Aorta (tissue), 5 donors: ENCODE measurements around the gene TNN. TPM values are rescaled to one million over a fixed set of nuclear protein-coding genes. Genes with fewer than 3 reads are reported as not detected.

ENCODE experiments used
- ATAC-seq: fragments of 200-7000 bp; cut with Tn5 transposase; one replicate; pipeline ENCODE4 v1.9.1; 2022; ENCODE audit warnings: moderate library complexity; ENCODE audit not compliant: low FRiP score
- DNase-seq, 2 donors: peaks; one replicate each; pipeline ENCODE4 v3.0.0-alpha.2; 2020
- H3K27ac ChIP-seq, 2 donors: one replicate each; pipeline ENCODE4 v1.5.1; 2013; ENCODE audit warnings: low read length in 2 of 2, mild to moderate bottlenecking in 2 of 2, moderate library complexity in 2 of 2, control low read depth in 1 of 2, inconsistent platforms in 1 of 2, low read depth in 1 of 2
- H3K27me3 ChIP-seq, 2 donors: one replicate each; pipeline ENCODE4 v1.6.1; 2013; ENCODE audit warnings: control low read depth in 1 of 2, low read length in 1 of 2, mild to moderate bottlenecking in 1 of 2, moderate library complexity in 1 of 2; ENCODE audit not compliant: insufficient read depth in 2 of 2, control insufficient read depth in 1 of 2
- H3K36me3 ChIP-seq, 2 donors: one replicate each; pipeline ENCODE4 v1.6.1; 2013; ENCODE audit warnings: control low read depth in 1 of 2, low read length in 1 of 2, mild to moderate bottlenecking in 1 of 2; ENCODE audit not compliant: insufficient read depth in 2 of 2, control insufficient read depth in 1 of 2
- H3K4me1 ChIP-seq, 2 donors: one replicate each; pipeline ENCODE4 v1.6.1; 2013; ENCODE audit warnings: low read length in 2 of 2, control low read depth in 1 of 2, mild to moderate bottlenecking in 1 of 2, moderate library complexity in 1 of 2; ENCODE audit not compliant: insufficient read depth in 2 of 2, control insufficient read depth in 1 of 2
- H3K4me3 ChIP-seq, 2 donors: one replicate each; pipeline ENCODE4 v1.5.1; 2013; ENCODE audit warnings: low read length in 2 of 2, control low read depth in 1 of 2, mild to moderate bottlenecking in 1 of 2
- H3K9me3 ChIP-seq: one replicate; pipeline ENCODE4 v1.6.1; 2013; ENCODE audit warnings: mild to moderate bottlenecking, low read length; ENCODE audit not compliant: control insufficient read depth
- WGBS, 2 donors: extraction: QIAGEN DNeasy Blood & Tissue Kit; methylation state at CpG; one replicate each; pipeline ENCODE4 v1.1.7; 2013; 5-methylcytosine and 5-hydroxymethylcytosine counted together
- intact Hi-C, 2 donors: fragments of 100-400 bp; cut with DNase I; formaldehyde crosslinking; loops; one replicate each; pipeline versions ENCODE4 v1.14.2 to v1.15.0; 2022
- polyA plus RNA-seq, 2 donors: library from polyadenylated mRNA; stranded (reverse); fragments of 200-250 nt; gene quantifications; one replicate each; pipeline ENCODE4 v1.2.3, GENCODE V29; 2013
- total RNA-seq, 2 donors: library from RNA; stranded (reverse); fragmentation: NEBNext Ultra II Directional; extraction: Animal tissue kit (Norgen Biotek cat#: 25700); gene quantifications; one replicate each; pipeline ENCODE4 v1.2.1, GENCODE V29; 2021
- donor health status: healthy with polysubstance abuse.
- donor health status: Bipolar disorder and iron deficiency.
- donor health status: DM: no; HTN: no; CAD: no.
- donor health status: DM: no; HTN: no; CAD: no.
- donor health status: DM: yes; HTN: yes; CAD: no.

The TNN gene
- total and polyA plus RNA-seq, 4 donors = 0.25 to 0.30 TPM; not detected in 2

DNA sequence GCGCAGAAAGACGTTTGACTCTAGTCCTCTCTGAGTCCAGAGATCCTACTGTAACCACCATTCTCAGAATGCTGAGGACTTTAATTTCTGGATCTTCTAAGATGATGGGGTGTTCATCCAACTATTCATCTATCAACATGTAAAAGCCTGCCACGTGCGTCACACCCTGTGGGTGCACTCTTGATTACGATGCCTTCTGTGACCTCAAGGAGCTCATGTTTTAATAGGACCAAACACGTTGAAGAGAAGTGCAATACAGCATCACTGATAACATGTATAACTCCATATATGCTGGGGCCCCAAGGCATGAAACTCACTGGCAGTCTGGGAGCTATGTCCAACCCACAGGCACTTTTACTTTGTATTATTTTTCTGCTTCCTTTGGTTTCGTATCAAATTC lies 105.9 kb downstream of the TNN start:
- intact Hi-C loops = no loop called here
- no peak for DNase-seq

DNA sequence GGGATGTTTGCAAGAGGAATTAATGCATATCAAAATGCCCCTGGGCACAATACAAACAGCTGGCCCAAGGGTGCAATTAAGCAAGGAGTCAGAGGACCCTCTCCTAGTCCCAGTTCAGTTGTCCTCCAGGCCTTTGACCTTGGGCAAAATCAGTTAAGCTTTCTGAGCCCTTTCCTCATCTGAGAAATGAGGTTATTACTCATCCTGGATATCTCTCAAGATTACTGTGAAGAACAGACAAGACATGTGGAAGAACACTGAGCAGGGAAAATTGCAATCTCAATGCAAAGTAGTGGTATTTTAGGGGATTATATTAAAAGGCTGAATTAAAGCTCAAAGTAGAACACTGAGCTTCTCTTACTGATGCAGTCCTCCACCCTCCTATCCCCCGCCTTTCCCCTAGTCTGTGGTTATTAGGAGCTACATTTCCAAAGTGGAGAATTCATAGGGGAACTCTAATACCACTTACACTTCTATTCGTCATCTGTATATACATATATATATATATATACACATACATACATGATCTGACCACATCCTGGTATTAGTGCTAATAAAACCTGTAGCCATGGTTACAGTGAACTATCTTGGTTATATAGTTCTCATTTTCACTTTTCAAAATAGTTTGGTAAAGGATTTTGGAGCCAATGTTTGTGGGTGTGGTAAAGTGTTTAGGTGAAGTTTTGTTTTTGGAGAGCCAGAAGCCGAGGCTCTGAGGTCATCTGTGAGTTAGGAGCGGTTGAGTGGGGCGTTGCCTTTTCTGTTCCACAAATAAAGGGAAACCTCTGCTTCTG lies 106.9 kb downstream of the TNN start:
- H3K4me3 ChIP-seq = no peak overlapping the region
- ATAC-seq (no peak), DNase-seq (no peak)
- intact Hi-C loops = no loop called here
- WGBS, 2 donors = 91 to 93% methylated on average over 5 of the region's 5 CpGs
- H3K27me3 ChIP-seq = no peaks in the 10 kb centered on the region
- no peaks in the 10 kb centered on the region for H3K9me3 ChIP-seq
- peaks cover 0 to 2% of the 10 kb centered on the region in 2 donors for H3K4me1 ChIP-seq
- no peak overlapping the region for H3K27ac ChIP-seq
- H3K36me3 ChIP-seq = peaks cover 0 to 5% of the 10 kb centered on the region in 2 donors

More for the DNA sequence above, 105.9 kb downstream of the TNN start:
- WGBS, 2 donors = 87 to 89% methylated on average over 7 of the region's 7 CpGs
- ATAC-seq = no peak
- Histone ChIP-seq H3K27me3 (no peaks in the 10 kb centered on the region), H3K4me3 (no peak overlapping the region), H3K4me1 (peaks cover 0 to 2% of the 10 kb centered on the region in 2 donors), H3K27ac (no peak overlapping the region), H3K9me3 (no peaks in the 10 kb centered on the region), H3K36me3 (peaks cover 0 to 5% of the 10 kb centered on the region in 2 donors)

DNA sequence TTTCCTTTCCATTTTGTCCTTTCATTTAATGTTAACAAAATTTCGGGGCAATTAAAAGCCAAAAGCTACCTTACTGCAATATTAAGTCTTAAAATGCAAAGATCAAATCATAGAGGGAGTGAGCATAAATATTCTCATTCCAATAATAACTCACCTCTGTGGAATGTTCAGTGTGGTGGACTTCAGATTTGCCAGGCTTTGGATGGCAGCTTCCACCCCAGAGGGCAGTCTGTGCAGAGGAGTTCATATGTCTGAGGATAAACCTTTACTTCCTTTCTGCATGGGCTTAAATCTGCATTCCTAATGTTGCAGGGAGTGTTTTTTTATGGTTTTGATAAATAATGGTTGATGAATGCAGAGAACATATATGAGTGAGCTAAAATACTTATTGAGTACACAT lies 108.6 kb downstream of the TNN start:
- ATAC-seq = no peak

DNA sequence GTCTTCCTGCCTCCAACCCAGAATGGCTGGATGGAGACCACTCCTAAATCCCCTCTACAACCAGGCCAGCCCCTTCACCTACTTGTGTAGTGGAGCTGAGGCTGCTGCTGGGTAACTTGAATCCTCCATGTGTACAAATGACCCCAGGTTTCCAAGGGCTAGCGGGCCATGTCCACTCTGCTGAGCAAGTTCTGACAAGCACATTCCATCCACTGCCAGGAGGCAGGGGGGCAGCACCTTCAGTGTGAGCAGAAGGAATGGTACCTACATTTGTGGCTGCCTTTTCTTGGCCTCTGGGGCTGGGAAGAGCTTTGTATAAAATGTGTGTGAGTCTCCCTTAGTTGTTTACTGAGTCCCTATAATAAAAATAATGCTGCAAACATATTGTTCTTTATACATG lies 110.4 kb downstream of the TNN start:
- ATAC-seq (no peak), DNase-seq (no peak)
- H3K27ac ChIP-seq = no peak overlapping the region
- no peaks in the 10 kb centered on the region for H3K27me3 ChIP-seq
- intact Hi-C loops = no loop called here
- peaks cover 0 to 5% of the 10 kb centered on the region in 2 donors for H3K36me3 ChIP-seq
- H3K4me1 ChIP-seq = peaks cover 0 to 6% of the 10 kb centered on the region in 2 donors
- H3K9me3 ChIP-seq = no peaks in the 10 kb centered on the region
- WGBS, 2 donors = 95 to 96% methylated on average over 1 of the region's 1 CpG
- H3K4me3 ChIP-seq = no peak overlapping the region

More for the DNA sequence above, 108.6 kb downstream of the TNN start:
- no peaks in the 10 kb centered on the region for H3K27me3 ChIP-seq
- intact Hi-C loops = no loop called here
- DNase-seq = no peak
- peaks cover 0 to 5% of the 10 kb centered on the region in 2 donors for H3K36me3 ChIP-seq
- WGBS, 2 donors = 98 to 99% methylated on average over 1 of the region's 1 CpG
- peaks cover 0 to 6% of the 10 kb centered on the region in 2 donors for H3K4me1 ChIP-seq
- H3K4me3 ChIP-seq = no peak overlapping the region
- no peaks in the 10 kb centered on the region for H3K9me3 ChIP-seq
- no peak overlapping the region for H3K27ac ChIP-seq

DNA sequence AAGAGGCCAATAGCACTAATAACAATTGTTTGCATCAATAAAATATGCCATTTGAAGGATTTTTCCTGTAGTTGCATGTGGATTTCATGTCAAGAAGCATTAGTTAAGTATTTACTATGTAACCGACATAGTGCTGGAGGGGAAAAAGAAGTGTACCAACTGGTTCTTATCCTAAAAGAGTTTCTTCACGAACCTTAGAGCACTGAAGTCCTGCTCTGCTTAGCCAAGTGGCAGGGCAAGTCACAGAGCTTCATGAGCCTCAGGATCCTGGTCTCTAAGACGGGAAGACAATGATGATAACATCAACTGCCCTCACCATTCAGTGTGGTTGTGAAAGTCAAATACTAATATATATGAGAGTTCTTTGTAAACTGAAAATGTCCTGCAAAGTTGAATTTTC lies 110.8 kb downstream of the TNN start:
- H3K4me1 ChIP-seq = peaks cover 0 to 6% of the 10 kb centered on the region in 2 donors
- peaks cover 0 to 5% of the 10 kb centered on the region in 2 donors for H3K36me3 ChIP-seq
- no peaks in the 10 kb centered on the region for H3K27me3 ChIP-seq
- intact Hi-C loops = no loop called here
- no peak for DNase-seq
- H3K27ac ChIP-seq = no peak overlapping the region
- no peak overlapping the region for H3K4me3 ChIP-seq
- no peak for ATAC-seq
- WGBS, 2 donors = 90 to 92% methylated on average over 3 of the region's 3 CpGs
- H3K9me3 ChIP-seq = no peaks in the 10 kb centered on the region

DNA sequence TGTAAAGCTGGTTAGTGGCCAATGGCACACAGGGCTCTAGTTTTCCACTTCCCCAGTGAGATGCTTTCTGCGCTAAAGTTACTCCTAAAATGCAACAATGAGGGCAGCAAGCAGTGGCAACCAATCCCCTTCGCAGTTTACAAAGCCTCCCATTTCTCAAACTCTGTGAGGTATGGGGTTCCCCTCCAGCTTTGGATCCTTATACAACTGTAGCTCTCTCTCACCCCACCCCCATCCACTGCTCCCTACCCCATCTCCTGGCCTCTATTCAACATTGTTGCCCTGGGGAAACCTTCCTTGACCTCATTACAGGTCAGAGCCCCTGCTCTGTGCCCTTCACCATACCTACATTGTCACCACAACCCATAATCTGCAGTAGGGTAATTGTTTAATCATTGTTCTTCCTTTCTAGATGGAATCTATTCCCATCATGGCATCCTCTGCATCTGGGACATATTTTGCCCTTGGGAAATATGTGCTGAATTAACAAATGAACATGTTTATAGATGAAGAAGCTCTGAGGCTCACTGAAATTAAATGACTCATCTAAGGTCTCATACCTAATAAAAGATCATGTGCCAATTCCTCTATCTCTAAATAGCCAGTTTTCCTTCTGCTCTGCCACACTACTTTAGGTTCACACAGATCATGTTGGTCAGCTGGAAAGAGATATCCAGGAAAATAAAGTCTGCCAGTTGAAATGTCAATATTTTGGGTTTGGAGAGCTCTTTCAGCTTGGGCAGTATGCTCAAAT lies 112.4 kb downstream of the TNN start:
- Histone ChIP-seq H3K9me3 (no peaks in the 10 kb centered on the region), H3K36me3 (peaks cover 0 to 5% of the 10 kb centered on the region in 2 donors), H3K4me1 (peaks cover 0 to 6% of the 10 kb centered on the region in 2 donors), H3K27ac (no peak overlapping the region), H3K4me3 (no peak overlapping the region), H3K27me3 (no peaks in the 10 kb centered on the region)
- intact Hi-C loops = no loop called here
- DNase-seq (no peak), ATAC-seq (no peak)
- 97 to 98% methylated on average over 2 of the region's 2 CpGs for WGBS, 2 donors

DNA sequence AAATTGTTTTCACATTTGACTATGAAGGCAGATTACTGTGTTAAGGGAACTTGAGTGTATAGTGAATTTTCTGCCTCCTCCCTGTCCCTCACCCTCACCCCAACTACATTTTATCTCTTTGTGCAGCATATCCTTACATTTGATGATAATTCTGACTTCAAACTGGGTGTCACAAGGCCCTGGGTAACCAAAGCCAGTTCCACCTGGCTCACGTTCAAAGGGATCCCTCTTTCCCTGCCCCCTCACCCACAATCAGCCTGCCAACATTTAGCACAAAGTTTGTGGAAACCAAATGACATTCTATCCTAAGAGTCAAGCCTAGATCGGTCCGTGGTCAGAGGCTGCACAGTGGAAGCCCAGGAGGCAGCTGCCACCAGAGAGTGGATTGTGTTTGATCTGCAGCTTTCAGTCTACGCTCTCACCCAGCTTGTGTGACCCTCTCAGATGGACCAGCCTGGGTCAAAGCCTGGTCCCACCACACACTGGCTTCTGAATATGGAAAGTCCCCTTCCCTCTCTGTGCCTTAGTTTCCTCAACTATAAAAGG lies 114.6 kb downstream of the TNN start:
- no peaks in the 10 kb centered on the region for H3K9me3 ChIP-seq
- DNase-seq (no peak), ATAC-seq (no peak)
- H3K27me3 ChIP-seq = no peaks in the 10 kb centered on the region
- H3K27ac ChIP-seq = no peak overlapping the region
- no peaks in the 10 kb centered on the region for H3K36me3 ChIP-seq
- H3K4me3 ChIP-seq = no peak overlapping the region
- intact Hi-C loops = no loop called here
- H3K4me1 ChIP-seq = peaks cover 0 to 4% of the 10 kb centered on the region in 2 donors
- WGBS, 2 donors = 86 to 89% methylated on average over 4 of the region's 4 CpGs

DNA sequence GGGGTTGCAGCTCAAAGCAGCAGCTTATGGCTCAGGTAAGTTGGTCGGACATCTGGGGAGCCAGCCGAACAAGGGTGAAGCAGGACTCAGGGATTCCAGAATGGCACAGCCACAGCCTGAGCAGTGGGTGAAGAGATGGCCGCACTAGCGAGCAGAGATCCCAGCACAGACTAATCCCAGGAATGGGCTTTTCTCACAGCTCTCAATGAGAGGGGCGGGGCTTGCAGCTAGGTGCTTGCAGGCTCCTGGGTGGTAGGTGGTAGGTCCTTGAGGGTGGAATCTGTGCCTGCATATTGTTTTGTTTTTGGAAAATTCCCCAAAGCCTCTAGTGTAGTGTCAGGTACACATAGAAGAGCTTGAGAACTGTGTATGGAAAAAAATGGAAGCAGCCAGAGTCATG lies 116.0 kb downstream of the TNN start:
- Histone ChIP-seq H3K36me3 (no peaks in the 10 kb centered on the region), H3K9me3 (no peaks in the 10 kb centered on the region), H3K4me3 (no peak overlapping the region), H3K27me3 (no peaks in the 10 kb centered on the region), H3K27ac (no peak overlapping the region), H3K4me1 (peaks cover 0 to 4% of the 10 kb centered on the region in 2 donors)
- DNase-seq (no peak), ATAC-seq (no peak)
- 91 to 95% methylated on average over 5 of the region's 5 CpGs for WGBS, 2 donors
- intact Hi-C loops = no loop called here
